Body of pancreas (tissue), 4 donors: ENCODE results near the gene WDR82. TPM values are rescaled to one million over a fixed set of nuclear protein-coding genes. Genes with fewer than 3 reads are reported as not detected.

Source experiments
- ATAC-seq: fragments of 150-250 bp; one replicate; pipeline ENCODE4 v1.9.1; 2016
- DNase-seq, 4 donors: peaks; one replicate each; pipeline ENCODE4 v3.0.0-alpha.2; 2019
- H3K27ac ChIP-seq, 4 donors: fragments of 200-600 bp; sonication (generic); 1 replicate in 3 of 4; 2 replicates in 1 of 4; pipeline versions ENCODE4 v1.5.1 to v1.6.1; 2016 to 2019; ENCODE audit warnings: mild to moderate bottlenecking in 1 of 4, mixed read lengths in 1 of 4, moderate library complexity in 1 of 4
- H3K27me3 ChIP-seq, 2 donors: fragments of 200-600 bp; sonication (generic); one replicate each; pipeline ENCODE4 v1.6.0; 2016; ENCODE audit warnings: mild to moderate bottlenecking in 1 of 2
- H3K36me3 ChIP-seq, 2 donors: fragments of 200-600 bp; sonication (generic); replicated peaks in 1 of 2; 2 replicates each; pipeline ENCODE4 v1.5.1; 2016; ENCODE audit warnings: low read depth in 2 of 2; ENCODE audit not compliant: insufficient read depth in 1 of 2
- H3K4me1 ChIP-seq: fragments of 200-600 bp; sonication (generic); one replicate; pipeline ENCODE4 v1.6.0; 2016
- H3K4me3 ChIP-seq, 2 donors: fragments of 200-600 bp; sonication (generic); 1 replicate in 1 of 2; 2 replicates in 1 of 2; pipeline ENCODE4 v1.5.1; 2016 to 2019
- H3K9me3 ChIP-seq, 3 donors: fragments of 200-600 bp; sonication (generic); 1 replicate in 2 of 3; 2 replicates in 1 of 3; pipeline ENCODE4 v1.5.1; 2016
- CTCF ChIP-seq, 7 experiments: fragments of 450-650 bp in 4 of 7; fragments of 200-600 bp in 3 of 7; sonication (generic) in 3 of 7; IDR thresholded peaks; one replicate each; pipeline ENCODE4 v1.5.1; 2016 to 2019; ENCODE audit warnings: antibody characterized with exemption in 7 of 7
- POLR2A ChIP-seq, 3 donors: fragments of 450-650 bp; IDR thresholded peaks; one replicate each; pipeline ENCODE4 v1.6.1; 2016; ENCODE audit warnings: antibody characterized with exemption in 3 of 3, mild to moderate bottlenecking in 2 of 3
- WGBS, 2 donors: methylation state at CpG; one replicate each; pipeline ENCODE4 v1.1.5; 2017; 5-methylcytosine and 5-hydroxymethylcytosine counted together
- intact Hi-C: fragments of 100-400 bp; cut with DNase I; formaldehyde crosslinking; loops from one replicate; pipeline ENCODE4 v1.15.1; 2023
- total RNA-seq, 2 donors: library from RNA; depleted of rRNA; stranded (reverse); fragments of >200 nt; gene quantifications; one replicate each; pipeline ENCODE4 v1.1.0, GENCODE V29; 2016

Gene WDR82
- total RNA-seq, 2 donors from 2014 or later = 19.1 to 21.5 TPM

GRCh38 chr3:52240059-52240885 is 38.2 kb downstream of the WDR82 start:
- intact Hi-C loops = no loop called here
- Histone ChIP-seq H3K27me3 (no peaks in the 10 kb centered on the region), H3K36me3 (no peaks in the 10 kb centered on the region), H3K4me3 (no peak overlapping the region), H3K9me3 (no peaks in the 10 kb centered on the region), H3K27ac (peak overlapping the region in 2 of 4 donors; percentile 86 to 92), H3K4me1 (peaks cover 42% of the 10 kb centered on the region)
- no peak for ATAC-seq
- no peak for TF ChIP-seq CTCF (IDR thresholded peaks at IDR 0.05)
- TF ChIP-seq POLR2A (IDR thresholded peaks at IDR 0.05) = no peak
- WGBS, 2 donors = 100% methylated on average over 1 of the region's 1 CpG
- DNase-seq = peak in 3 of 4 donors; percentile 56 to 78 (median 68)

GRCh38 chr3:52238761-52239701 is 39.4 kb downstream of the WDR82 start, which contains the start of gene TWF2:
Gene TWF2, minus strand, starts transcription at chr3:52239158. Its CDS starts 142 bp downstream, at chr3:52239016.
- Histone ChIP-seq H3K9me3 (no peaks in the 10 kb centered on the region), H3K4me1 (peaks cover 38% of the 10 kb centered on the region), H3K27me3 (no peaks in the 10 kb centered on the region), H3K36me3 (no peaks in the 10 kb centered on the region), H3K27ac (peak within 1 kb of the TSS; percentile 70 to 92 (median 84)), H3K4me3 (peak within 1 kb of the TSS; percentile 42 to 88)
- intact Hi-C loops = no loop called here
- ATAC-seq (peak; percentile 75), DNase-seq (peak; percentile 67 to 77 (median 75))
- TF ChIP-seq POLR2A (IDR thresholded peaks at IDR 0.05) (peak in 2 of 3 donors; percentile 43 to 64), CTCF (IDR thresholded peaks at IDR 0.05) (peak in 6 of 7 experiments; percentile 18 to 53 (median 37))
- 0 to 1% methylated on average over 8 to 92 of the region's 92 CpGs for WGBS, 2 donors

- WGBS, 2 donors = 20 to 32% methylated on average over 5 to 11 of the region's 11 CpGs
- no peaks in the 10 kb centered on the region for H3K36me3 ChIP-seq
- no peaks in the 10 kb centered on the region for H3K9me3 ChIP-seq
- ATAC-seq = peak; percentile 5
- H3K4me1 ChIP-seq = peaks cover 38% of the 10 kb centered on the region
- DNase-seq = peak in 1 of 4 donors; percentile 10
- TF ChIP-seq CTCF (IDR thresholded peaks at IDR 0.05) (peak in 1 of 7 experiments; percentile 56), POLR2A (IDR thresholded peaks at IDR 0.05) (no peak)
- H3K4me3 ChIP-seq = peak overlapping the region; percentile 42 to 88
- H3K27me3 ChIP-seq = no peaks in the 10 kb centered on the region
- H3K27ac ChIP-seq = peak overlapping the region; percentile 70 to 92 (median 84)
- intact Hi-C loops = no loop called here
Observed at GRCh38 chr3:52238193-52238760, 40.2 kb downstream of the WDR82 start.

GRCh38 chr3:52237657-52238172 is 40.7 kb downstream of the WDR82 start:
- intact Hi-C loops = no loop called here
- H3K4me1 ChIP-seq = peaks cover 38% of the 10 kb centered on the region

More at GRCh38 chr3:52237657-52238172, 40.7 kb downstream of the WDR82 start:
- Histone ChIP-seq H3K9me3 (no peaks in the 10 kb centered on the region), H3K27ac (peak overlapping the region; percentile 70 to 92 (median 84)), H3K4me3 (no peak overlapping the region), H3K27me3 (no peaks in the 10 kb centered on the region), H3K36me3 (no peaks in the 10 kb centered on the region)
- ATAC-seq (peak; percentile 72), DNase-seq (peak; percentile 76 to 91 (median 84))
- 0 to 9% methylated on average over 3 to 8 of the region's 8 CpGs for WGBS, 2 donors
- peak in 2 of 3 donors; percentile 9 to 24 for TF ChIP-seq POLR2A (IDR thresholded peaks at IDR 0.05)
- peak in 1 of 7 experiments; percentile 31 for TF ChIP-seq CTCF (IDR thresholded peaks at IDR 0.05)
